IMR-90 (cell line): ENCODE measurements around the gene CD99. TPM values are rescaled to one million over a fixed set of nuclear protein-coding genes. Genes with fewer than 3 reads are reported as not detected.
A peak's percentile ranks its signal among the peaks of the same experiment; 100 is the strongest.
"Not testable (repeated sequence)": the region's sequence is repeated elsewhere in the genome, so short reads cannot be mapped to it uniquely, and the experiment has no call there.

Experiments
- ATAC-seq: fragments of 200-7000 bp; cut with Tn5 transposase; 2 replicates; pipeline ENCODE4 v1.9.1; 2020; ENCODE audit warnings: low read depth, mild to moderate bottlenecking, moderate library complexity
- BruUV-seq: library from RNA; stranded (reverse); fragments of 400-500 nt; replicated peaks from 2 replicates; lab custom pipeline; 2021; lab: Mats Ljungman, UMichigan
- CTCF ChIA-PET: fragments of 300-600 bp; formaldehyde crosslinking; extraction: SDS; loops from one replicate; lab custom pipeline; 2021; ENCODE audit warnings: antibody characterized with exemption; lab: Yijun Ruan, JAX
- POLR2A ChIA-PET: fragments of 300-600 bp; sonication (Branson Sonifier 250); formaldehyde crosslinking; loops from one replicate; lab custom pipeline; 2022; ENCODE audit warnings: antibody characterized with exemption; ENCODE audit not compliant: unreplicated experiment; lab: Charles Lee
- DNase-seq: peaks from one replicate; pipeline ENCODE4 v3.0.0; 2013
- H2AFZ ChIP-seq: replicated peaks from 2 replicates; pipeline ENCODE3; 2013; ENCODE audit warnings: low read length, mild to moderate bottlenecking; ENCODE audit not compliant: poor library complexity
- H2AK5ac ChIP-seq: 2 replicates; pipeline ENCODE4 v1.6.1; 2013; ENCODE audit warnings: low read depth, low read length, inconsistent platforms
- H2AK9ac ChIP-seq: replicated peaks from 2 replicates; pipeline ENCODE3; 2013; ENCODE audit warnings: mild to moderate bottlenecking, low read depth, low read length, moderate library complexity; ENCODE audit not compliant: poor library complexity
- H2BK120ac ChIP-seq: 2 replicates; pipeline ENCODE4 v1.6.1; 2013; ENCODE audit warnings: low read depth, low read length, inconsistent platforms
- H2BK15ac ChIP-seq: 3 replicates; pipeline ENCODE4 v1.6.1; 2013; ENCODE audit warnings: low read depth, low read length, inconsistent platforms
- H2BK20ac ChIP-seq: 2 replicates; pipeline ENCODE4 v1.6.1; 2013; ENCODE audit warnings: low read depth, mild to moderate bottlenecking, inconsistent platforms, low read length, moderate library complexity
- H2BK5ac ChIP-seq: 2 replicates; pipeline ENCODE4 v1.6.1; 2013; ENCODE audit warnings: mild to moderate bottlenecking, low read depth, low read length, inconsistent platforms; ENCODE audit not compliant: poor library complexity, severe bottlenecking
- H3K14ac ChIP-seq: replicated peaks from 2 replicates; pipeline ENCODE4 v1.6.1; 2013; ENCODE audit warnings: low read depth, low read length, inconsistent platforms
- H3K18ac ChIP-seq: 2 replicates; pipeline ENCODE4 v1.6.1; 2013; ENCODE audit warnings: low read depth, low read length, control low read depth
- H3K23ac ChIP-seq: 2 replicates; pipeline ENCODE4 v1.6.1; 2013; ENCODE audit warnings: low read depth, low read length, inconsistent platforms
- H3K27ac ChIP-seq: 2 replicates; pipeline ENCODE4 v1.5.1; 2013; ENCODE audit warnings: mild to moderate bottlenecking, control low read depth, low read length; ENCODE audit not compliant: insufficient read depth
- H3K27me3 ChIP-seq: 2 replicates; pipeline ENCODE4 v1.6.1; 2013; ENCODE audit warnings: low read length; ENCODE audit not compliant: control insufficient read depth, insufficient read depth
- H3K36me3 ChIP-seq: 2 replicates; pipeline ENCODE4 v1.6.1; 2013; ENCODE audit warnings: low read length, mixed read lengths; ENCODE audit not compliant: control insufficient read depth, insufficient read depth
- H3K4ac ChIP-seq: 2 replicates; pipeline ENCODE4 v1.6.1; 2013; ENCODE audit warnings: low read depth, low read length, inconsistent platforms
- H3K4me1 ChIP-seq: 2 replicates; pipeline ENCODE4 v1.6.1; 2013; ENCODE audit warnings: low read length, mixed read lengths; ENCODE audit not compliant: control insufficient read depth, insufficient read depth
- H3K4me2 ChIP-seq: 2 replicates; pipeline ENCODE4 v1.6.1; 2013; ENCODE audit warnings: low read depth, mild to moderate bottlenecking, control low read depth, low read length, moderate library complexity
- H3K4me3 ChIP-seq: 2 replicates; pipeline ENCODE4 v1.5.1; 2013; ENCODE audit warnings: low read depth, mild to moderate bottlenecking, control low read depth, low read length, moderate library complexity; ENCODE audit not compliant: insufficient read depth
- H3K56ac ChIP-seq: 2 replicates; pipeline ENCODE4 v1.6.1; 2013; ENCODE audit warnings: low read length, inconsistent platforms; ENCODE audit not compliant: insufficient read depth; ENCODE audit errors: extremely low read depth
- H3K79me1 ChIP-seq, 2 experiments: 2 replicates each; pipeline ENCODE4 v1.6.1; 2013; ENCODE audit warnings: low read length in 2 of 2, inconsistent platforms in 1 of 2, low read depth in 1 of 2
- H3K9ac ChIP-seq: 2 replicates; pipeline ENCODE4 v1.6.1; 2013; ENCODE audit warnings: low read depth, low read length, control low read depth
- H3K9me1 ChIP-seq: 2 replicates; pipeline ENCODE4 v1.6.1; 2013; ENCODE audit warnings: low read length, inconsistent platforms; ENCODE audit not compliant: insufficient read depth
- H3K9me3 ChIP-seq: 2 replicates; pipeline ENCODE4 v1.6.1; 2013; ENCODE audit warnings: low read length; ENCODE audit not compliant: control insufficient read depth, insufficient read depth
- H4K20me1 ChIP-seq: 2 replicates; pipeline ENCODE4 v1.6.1; 2013; ENCODE audit warnings: low read length, inconsistent platforms; ENCODE audit not compliant: insufficient read depth
- H4K5ac ChIP-seq: 2 replicates; pipeline ENCODE4 v1.6.1; 2013; ENCODE audit warnings: mild to moderate bottlenecking, low read depth, low read length, control low read depth
- H4K8ac ChIP-seq, 2 experiments: 2 replicates each; pipeline ENCODE4 v1.6.1; 2013; ENCODE audit warnings: low read depth in 2 of 2, low read length in 2 of 2, control low read depth in 1 of 2, inconsistent platforms in 1 of 2
- H4K91ac ChIP-seq: 2 replicates; pipeline ENCODE4 v1.6.1; 2013; ENCODE audit warnings: low read depth, low read length, inconsistent platforms; ENCODE audit not compliant: insufficient read depth
- MAZ ChIP-seq: IDR thresholded peaks from 2 replicates; pipeline ENCODE4 v1.6.1; 2012; ENCODE audit warnings: low read depth, mild to moderate bottlenecking, low read length, improper control_type of control experiment, moderate library complexity, borderline replicate concordance
- WGBS, 2 experiments: methylation state at CpG; one replicate each; pipeline versions ENCODE4 v1.1.5 to v1.1.7; 2013; ENCODE audit warnings: missing lambda C conversion rate in 2 of 2; ENCODE audit not compliant: insufficient read length in 1 of 2; ENCODE audit errors: extremely low coverage in 2 of 2; 5-methylcytosine and 5-hydroxymethylcytosine counted together
- dilution Hi-C: fragments of 300-500 bp; cut with HindIII; formaldehyde crosslinking; loops from one replicate; pipeline ENCODE4 v1.14.3; 2018; ENCODE audit warnings: low sequenced_read_pairs; ENCODE audit not compliant: unreplicated experiment
- in situ Hi-C: fragments of 300-500 bp; cut with MboI; formaldehyde crosslinking; loops from 3 replicates; pipeline ENCODE4 v1.14.3; 2019; ENCODE audit warnings: low sequenced_read_pairs, inconsistent platforms, mixed read lengths
- intact Hi-C: fragments of 100-400 bp; cut with micrococcal nuclease; formaldehyde crosslinking; loops from 2 replicates; pipeline ENCODE4 v1.10.0; 2022
- polyA plus RNA-seq, 3 experiments: library from polyadenylated mRNA; depleted of rRNA; stranded (reverse); fragments of >200 nt; gene quantifications; 2 replicates each; pipeline ENCODE4 v1.2.3, GENCODE V29; 2012; ENCODE audit warnings: low replicate concordance in 1 of 3
- total RNA-seq: library from RNA; depleted of rRNA; stranded (reverse); fragments of >200 nt; gene quantifications from 2 replicates; pipeline ENCODE4 v1.2.3, GENCODE V29; 2012

Gene CD99
- total and polyA plus RNA-seq, 2 of the 4 experiments (the other 2 are of a cell fraction), result 102 to 369 TPM

GRCh38 chrX:2673611-2674010 is 17.5 kb upstream of the CD99 start:
- Histone ChIP-seq H3K56ac (no peak overlapping the region), H3K9me1 (peaks cover 6% of the 10 kb centered on the region; the same call in 1 of the 2 replicates), H2AK9ac (no peak overlapping the region), H2BK5ac (no peak overlapping the region), H3K27me3 (peaks cover 1% of the 10 kb centered on the region; the same call in 1 of the 2 replicates), H3K36me3 (no peaks in the 10 kb centered on the region), H3K79me1 (no peaks in the 10 kb centered on the region), H3K4ac (no peak overlapping the region), H4K8ac (no peak overlapping the region), H3K18ac (no peak overlapping the region), H2BK15ac (no peak overlapping the region), H3K14ac (no peak overlapping the region), H3K4me1 (peaks cover 10% of the 10 kb centered on the region), H3K27ac (no peak overlapping the region), H4K20me1 (peaks cover 3% of the 10 kb centered on the region; the same call in 1 of the 2 replicates), H3K4me3 (no peak overlapping the region), H2AFZ (peak overlapping the region; percentile 65), H2BK120ac (no peak overlapping the region), H3K9ac (no peak overlapping the region), H4K5ac (no peak overlapping the region), H4K91ac (no peak overlapping the region), H3K4me2 (no peak overlapping the region), H3K9me3 (no peaks in the 10 kb centered on the region), H2AK5ac (no peak overlapping the region), H2BK20ac (no peak overlapping the region), H3K23ac (no peak overlapping the region)
- WGBS, 2 experiments, result 85% methylated on average over 4 of the region's 12 CpGs; no CpG with 5 or more reads in 1 of the 2 experiments
- intact Hi-C loops, result no loop called here
- no peak for TF ChIP-seq MAZ
- dilution Hi-C loops, result no loop called here
- DNase-seq (no peak), ATAC-seq (no peak)
- CTCF ChIA-PET, result no interaction called here
- BruUV-seq, result no TSS peak
- POLR2A ChIA-PET, result no interaction called here
- in situ Hi-C loops, result no loop called here

- peaks cover 13% of the 10 kb centered on the region for H3K4me1 ChIP-seq
- BruUV-seq, dilution Hi-C loops, H3K79me1 ChIP-seq, H2BK20ac ChIP-seq, H2AK5ac ChIP-seq, H3K9ac ChIP-seq, H3K27ac ChIP-seq, H2AK9ac ChIP-seq, ATAC-seq, H3K9me1 ChIP-seq, H2AFZ ChIP-seq, H3K18ac ChIP-seq, H4K20me1 ChIP-seq, H4K5ac ChIP-seq, H3K14ac ChIP-seq, H2BK15ac ChIP-seq, CTCF ChIA-PET, H3K4ac ChIP-seq, H3K27me3 ChIP-seq, H2BK5ac ChIP-seq, H3K36me3 ChIP-seq, H4K8ac ChIP-seq, H4K91ac ChIP-seq, H2BK120ac ChIP-seq, H3K4me2 ChIP-seq, H3K23ac ChIP-seq, intact Hi-C loops, H3K56ac ChIP-seq, POLR2A ChIA-PET, H3K9me3 ChIP-seq, in situ Hi-C loops, H3K4me3 ChIP-seq: not testable (repeated sequence)
- peak; percentile 8 for DNase-seq
- no CpG with 5 or more reads among the region's 7 CpGs for WGBS, 2 experiments
Observed at GRCh38 chrX:2675657-2676200, 15.4 kb upstream of the CD99 start.
